HG02840 (cell line): ENCODE results near the gene ST6GALNAC4.

ENCODE experiments used
- ATAC-seq: cut with Tn5 transposase; IDR thresholded peaks from one replicate; pipeline ENCODE4 v1.9.1; 2021; ENCODE audit warnings: mild to moderate bottlenecking, moderate library complexity, moderate number of reproducible peaks; ENCODE audit not compliant: unreplicated experiment, low FRiP score

Gene ST6GALNAC4

DNA sequence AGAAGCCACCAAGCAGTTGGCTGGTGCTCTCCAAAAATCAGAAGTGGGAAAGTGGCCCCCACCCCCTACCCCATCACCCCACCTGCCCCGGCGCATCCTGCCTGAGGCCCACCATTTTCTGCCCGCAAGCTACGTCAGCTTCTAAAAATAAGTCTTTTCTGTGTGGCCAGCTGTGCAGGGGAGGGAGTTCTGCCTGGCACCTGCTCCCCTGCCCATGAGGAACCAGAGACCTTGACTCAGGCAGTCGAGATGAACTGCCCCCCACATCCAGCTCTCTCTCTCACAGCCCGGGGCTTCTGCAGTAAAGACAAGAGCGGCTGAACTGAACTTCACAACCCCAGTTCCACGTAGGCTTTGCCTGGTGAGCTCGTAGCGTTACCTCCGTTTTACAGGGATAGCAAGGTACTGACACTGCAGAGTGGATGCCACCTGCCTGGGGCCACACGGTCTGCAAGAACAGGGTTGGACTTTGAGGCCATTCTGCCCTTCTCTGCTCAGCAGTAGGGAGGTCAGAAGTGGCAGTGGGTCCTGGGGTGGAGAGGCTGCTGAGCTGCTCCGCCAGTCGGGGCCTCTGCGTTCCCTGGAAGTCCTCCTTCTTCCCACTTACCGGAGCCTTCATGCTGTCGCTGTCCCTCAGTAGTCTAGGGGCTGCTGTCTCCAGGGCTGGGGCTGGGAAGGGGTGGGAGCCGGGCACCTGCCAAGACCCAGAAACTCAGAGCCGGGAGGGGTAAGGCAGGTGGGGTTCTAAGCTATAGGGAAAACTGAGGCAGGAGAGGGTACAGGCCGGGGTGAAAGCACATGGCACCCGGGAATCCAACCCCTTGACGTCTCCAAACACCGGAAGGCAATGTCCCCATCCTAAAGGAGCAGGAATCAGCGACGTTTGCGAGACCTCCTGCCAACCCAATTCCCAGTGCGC lies 781 bp downstream of the ST6GALNAC4 start:
- ATAC-seq: no peak

DNA sequence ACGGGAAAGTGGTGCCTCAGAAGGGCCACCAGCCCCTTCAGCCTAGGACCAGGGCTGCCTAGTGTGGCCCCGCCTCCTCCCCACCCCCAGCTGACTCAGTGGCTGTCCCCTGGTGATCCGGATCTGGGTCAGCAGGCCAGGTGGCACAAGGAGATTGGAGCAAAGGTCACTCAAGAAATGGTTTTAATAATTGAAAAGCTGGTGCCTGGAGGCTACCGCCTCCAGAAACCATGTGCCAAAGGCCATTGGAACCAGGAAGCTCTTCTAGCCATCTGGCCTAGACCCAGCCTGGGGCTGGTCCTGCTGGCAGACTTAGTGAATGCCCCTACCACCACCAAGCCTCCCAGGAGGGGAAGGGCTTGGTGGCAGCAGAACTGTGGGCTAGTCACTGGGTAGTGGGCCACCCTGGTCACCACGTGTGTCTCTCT lies 1.5 kb downstream of the ST6GALNAC4 start:
- no peak for ATAC-seq

GRCh38 chr9:127913682-127914081 lies 3.2 kb downstream of the ST6GALNAC4 start:
- ATAC-seq: no peak

- no peak for ATAC-seq
Observed at GRCh38 chr9:127912882-127913281, 4.0 kb downstream of the ST6GALNAC4 start.

DNA sequence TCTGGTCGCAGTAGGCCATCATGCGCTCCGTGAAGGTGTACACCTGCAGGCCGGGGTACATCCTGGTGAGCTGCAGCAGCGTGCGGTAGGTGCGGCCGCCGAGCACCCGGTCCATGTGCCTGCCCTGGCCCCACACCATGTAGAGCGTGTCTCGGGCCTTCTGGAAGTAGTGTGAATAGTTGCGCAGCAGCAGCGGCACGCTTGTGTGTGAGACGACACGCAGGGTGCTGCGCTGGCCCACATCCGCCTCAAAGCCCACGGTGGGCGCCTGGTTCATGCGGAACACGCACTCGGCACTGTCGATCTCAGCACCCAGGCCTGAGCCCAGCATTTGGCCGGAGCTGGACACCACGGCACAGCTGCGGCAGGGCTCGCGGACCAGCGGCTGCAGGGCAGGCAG lies 4.5 kb downstream of the ST6GALNAC4 start:
- no peak for ATAC-seq

DNA sequence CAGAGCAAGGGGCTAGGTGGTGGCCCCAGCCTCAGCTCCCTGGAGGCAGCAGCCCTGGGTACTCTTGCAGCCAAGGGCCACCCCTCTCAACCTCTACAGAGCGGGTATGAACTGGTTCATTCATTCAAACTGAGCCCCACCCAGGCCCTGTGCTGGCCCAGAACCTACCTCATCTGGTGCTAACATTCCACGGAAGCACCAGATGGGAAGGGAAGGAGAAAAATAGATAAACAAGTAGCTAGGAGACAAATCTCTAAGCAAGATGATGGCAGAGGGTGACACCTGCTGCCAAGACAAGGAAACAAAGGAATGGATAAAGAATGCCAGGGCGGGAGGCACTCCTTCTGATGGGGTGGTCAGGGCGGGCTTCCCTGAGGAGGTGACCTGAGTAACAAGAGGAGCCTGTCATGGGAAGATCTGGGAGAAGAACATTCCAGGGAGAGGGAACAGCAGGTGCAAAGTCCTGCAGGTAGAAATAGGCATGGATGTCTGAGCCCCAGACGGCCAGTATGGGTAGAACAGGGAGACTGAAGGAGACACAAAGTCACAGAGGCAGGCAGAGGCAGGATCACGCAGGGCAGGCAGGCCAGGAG lies 6.1 kb downstream of the ST6GALNAC4 start:
- no peak for ATAC-seq

- ATAC-seq: no peak
Observed at GRCh38 chr9:127909839-127910273, 7.0 kb downstream of the ST6GALNAC4 start.

- no peak for ATAC-seq
Observed at GRCh38 chr9:127908660-127908926, 8.2 kb downstream of the ST6GALNAC4 start.

DNA sequence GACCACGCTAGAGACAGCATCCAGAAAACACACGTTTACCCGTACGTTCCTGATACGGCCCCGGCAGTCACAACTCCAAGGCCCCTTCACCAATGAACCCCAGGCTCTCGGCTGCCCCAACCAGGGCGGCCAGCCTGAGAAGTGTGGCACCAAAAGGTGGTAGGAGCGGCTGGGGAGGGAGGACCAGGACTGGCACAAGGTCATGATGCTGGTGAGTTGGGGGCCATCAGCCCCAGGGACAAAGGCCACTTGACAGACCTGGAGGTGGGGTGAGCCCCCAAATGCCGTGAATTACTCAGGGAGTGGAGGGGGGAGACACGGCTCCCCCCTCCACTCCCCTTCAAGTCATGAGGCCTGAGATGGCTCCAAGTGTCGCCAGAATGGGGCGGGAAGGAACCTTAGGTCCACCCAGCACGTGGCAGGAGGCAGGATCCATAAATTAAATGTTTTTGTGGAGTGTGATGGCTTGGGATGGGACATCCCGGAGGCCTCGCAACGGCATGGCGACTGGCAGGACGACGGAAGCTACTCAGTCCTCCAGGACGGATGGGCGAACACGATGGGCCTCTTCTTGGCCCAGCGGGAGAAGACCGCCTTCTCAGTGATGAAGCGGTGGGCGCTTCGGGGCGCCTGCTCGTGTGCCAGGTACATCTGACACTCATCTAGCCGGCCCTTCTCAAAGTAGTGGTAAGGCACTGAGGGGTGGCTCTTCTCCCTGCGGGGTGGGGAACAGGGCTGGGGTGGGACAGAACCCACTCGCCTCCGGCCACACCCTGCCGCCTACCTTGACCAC lies 8.8 kb downstream of the ST6GALNAC4 start:
- ATAC-seq: no peak

DNA sequence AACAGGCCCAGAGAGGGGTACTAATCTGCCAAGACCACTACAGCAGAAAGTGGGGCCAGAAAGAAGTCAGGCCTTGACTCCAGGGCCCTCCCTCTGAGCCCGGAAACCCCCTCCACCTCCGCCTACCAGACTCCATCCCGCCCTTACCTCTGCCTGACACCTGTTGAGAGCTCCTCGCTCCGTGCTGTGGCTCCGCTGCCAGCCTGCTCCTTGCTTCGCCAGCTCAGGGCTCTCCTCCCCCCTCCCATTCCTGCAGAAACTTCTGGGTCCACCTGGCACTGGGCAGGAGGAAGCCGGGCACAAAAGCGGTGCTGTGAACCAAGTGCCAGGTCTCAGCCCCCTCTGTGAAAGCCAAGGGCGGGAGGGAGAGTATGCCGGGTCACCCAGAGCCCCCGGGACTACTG lies 11.1 kb downstream of the ST6GALNAC4 start:
- ATAC-seq: no peak

- ATAC-seq: no peak
Observed at GRCh38 chr9:127905004-127905728, 11.7 kb downstream of the ST6GALNAC4 start.

GRCh38 chr9:127904561-127905003 lies 12.3 kb downstream of the ST6GALNAC4 start:
- ATAC-seq: no peak

DNA sequence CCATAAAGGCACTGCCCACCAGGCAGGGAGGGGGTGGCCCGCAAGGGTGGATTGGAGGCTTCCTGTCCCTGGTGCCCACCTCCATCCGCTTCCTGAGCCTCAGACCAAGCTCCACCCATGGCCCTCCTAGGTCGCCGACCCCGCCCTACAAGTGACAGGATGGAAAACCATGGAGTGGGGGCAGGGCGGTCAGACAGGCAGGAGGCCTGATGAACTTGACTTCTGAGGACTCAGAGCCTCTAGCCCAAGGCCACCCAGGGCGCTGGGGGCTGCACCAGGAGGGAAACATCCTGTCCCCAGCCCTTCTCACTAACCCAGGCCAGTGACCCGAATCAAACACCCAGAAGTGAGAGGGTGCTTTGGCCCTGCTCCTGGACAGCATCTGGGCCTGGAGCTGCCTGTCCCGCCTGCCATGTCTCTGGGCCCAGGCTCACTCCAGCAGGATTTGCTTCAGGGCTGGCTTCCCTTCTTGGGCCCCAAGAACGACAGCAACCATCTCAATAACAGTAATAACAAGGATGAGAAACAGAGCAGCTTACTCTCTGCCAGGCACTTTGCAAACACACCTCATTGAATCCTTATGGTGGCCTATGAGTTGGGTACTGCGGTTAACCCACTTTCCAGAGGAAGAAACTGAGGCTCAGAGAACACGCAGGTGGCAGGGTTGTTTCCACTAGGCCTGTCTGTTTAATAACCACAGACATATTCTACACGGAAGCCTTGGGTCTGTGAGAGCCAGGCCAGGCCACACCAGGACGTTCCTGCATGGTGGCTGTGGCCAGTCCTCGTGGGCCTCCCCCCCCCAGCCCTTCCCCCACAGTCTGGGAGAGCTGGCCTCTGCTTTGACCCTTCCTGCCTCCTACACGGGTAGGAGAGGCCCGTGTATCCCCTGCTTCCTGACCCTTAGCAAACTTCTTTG lies 13.0 kb downstream of the ST6GALNAC4 start:
- no peak for ATAC-seq

- no peak for ATAC-seq
Observed at GRCh38 chr9:127899128-127899943, 17.5 kb downstream of the ST6GALNAC4 start, which contains the start of gene ST6GALNAC6. TSS of gene ST6GALNAC6 (minus strand) at chr9:127899603. CDS start at chr9:127897981, 1,622 bp downstream.

GRCh38 chr9:127898433-127899127 lies 18.3 kb downstream of the ST6GALNAC4 start:
- ATAC-seq: no peak

- ATAC-seq: no peak
Observed at GRCh38 chr9:127897193-127897692, 19.6 kb downstream of the ST6GALNAC4 start.

DNA sequence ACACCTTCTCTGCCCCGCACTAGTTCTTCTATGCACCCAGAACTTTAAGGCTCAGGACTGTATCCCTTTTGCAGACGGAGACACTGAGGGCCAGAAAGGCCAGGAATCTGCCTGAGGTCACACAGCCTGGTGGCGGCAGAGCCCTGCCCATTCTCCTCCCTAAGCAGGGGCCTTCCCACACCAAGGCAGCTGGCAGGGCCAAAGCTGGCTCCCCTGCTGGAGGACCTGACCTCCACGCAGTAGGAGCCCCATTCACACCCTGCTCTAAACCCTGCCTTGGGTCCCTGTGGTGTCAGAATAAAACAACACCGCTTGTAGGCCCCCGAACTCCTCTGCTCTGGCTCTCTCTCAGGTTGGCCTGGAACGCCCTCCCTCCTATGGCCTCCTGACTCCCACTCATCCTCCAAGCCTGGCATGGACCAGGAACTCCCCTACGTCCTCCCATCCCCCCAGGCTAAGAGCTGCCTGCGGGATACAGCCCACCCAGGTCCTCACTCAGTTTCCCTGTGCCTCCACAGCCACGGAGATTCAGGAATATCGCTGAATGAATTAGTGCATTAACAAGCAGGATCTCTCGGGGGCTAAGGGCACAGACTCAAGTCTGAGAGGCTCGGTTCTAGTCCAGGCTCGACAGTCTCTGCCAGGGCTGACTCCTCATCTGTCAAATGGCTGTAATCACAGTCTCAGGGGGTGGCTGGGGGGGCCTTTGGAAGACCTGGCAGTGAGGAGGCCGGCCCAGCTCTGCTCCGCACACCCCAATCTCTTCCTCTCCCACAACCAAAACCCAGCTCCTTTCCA lies 20.2 kb downstream of the ST6GALNAC4 start:
- ATAC-seq: no peak
